Activated CD4-positive, alpha-beta T cell treated with anti-CD3 and anti-CD28 coated beads for 1 hour (primary cell): ENCODE results near the gene IL17REL.
"Not testable (repeated sequence)": the region's sequence is repeated elsewhere in the genome, so short reads cannot be mapped to it uniquely, and the experiment has no call there.

ENCODE experiments used
- DNase-seq: peaks from one replicate; pipeline ENCODE4 v3.0.0-alpha.2; 2020

Gene IL17REL

DNA sequence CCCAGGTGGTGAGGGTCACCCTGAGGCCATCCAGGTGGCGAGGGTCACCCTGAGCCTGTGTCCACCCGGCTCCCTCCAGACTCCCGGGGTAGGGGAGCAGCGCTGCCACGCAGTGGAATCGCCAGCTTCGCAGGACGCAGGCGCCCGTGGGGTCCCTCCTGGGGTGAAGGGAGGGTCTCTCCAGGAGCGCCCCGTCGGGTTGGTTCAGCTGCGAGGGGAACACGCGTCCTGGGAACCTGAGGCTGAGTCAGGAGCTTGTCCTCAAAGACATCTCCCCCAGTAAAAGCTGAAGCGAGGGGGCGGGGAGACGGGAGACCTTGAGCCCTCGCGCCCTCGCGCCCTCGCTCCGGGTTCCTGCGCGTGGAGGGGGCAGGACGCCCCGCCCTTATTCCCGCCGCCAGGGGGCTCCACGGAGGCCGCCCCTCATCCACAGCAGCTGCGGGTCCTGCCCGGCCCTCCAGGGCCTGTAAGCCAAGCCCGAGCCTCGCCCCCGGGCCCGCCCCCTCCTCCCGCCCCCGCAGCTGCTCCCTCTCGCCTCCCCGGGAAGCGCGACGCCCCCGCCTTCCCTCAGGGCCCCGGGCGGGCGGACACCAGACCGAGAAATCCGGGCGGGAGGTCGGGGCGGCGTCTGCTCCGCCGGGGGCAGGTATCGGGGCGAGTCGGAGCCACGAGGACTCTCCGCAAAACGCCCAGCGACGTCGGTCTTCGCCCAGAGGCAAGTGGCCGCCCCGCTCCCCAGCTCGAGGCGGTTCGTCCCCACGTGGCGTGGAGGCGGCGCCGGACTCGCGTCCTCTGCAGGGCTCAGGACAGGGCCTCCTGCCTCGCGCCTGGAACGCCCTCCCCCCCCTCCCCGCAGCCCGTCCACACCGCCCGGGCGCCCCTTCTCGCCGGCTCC is 29.2 kb downstream of the IL17REL start:
- peak; percentile 45 for DNase-seq

DNA sequence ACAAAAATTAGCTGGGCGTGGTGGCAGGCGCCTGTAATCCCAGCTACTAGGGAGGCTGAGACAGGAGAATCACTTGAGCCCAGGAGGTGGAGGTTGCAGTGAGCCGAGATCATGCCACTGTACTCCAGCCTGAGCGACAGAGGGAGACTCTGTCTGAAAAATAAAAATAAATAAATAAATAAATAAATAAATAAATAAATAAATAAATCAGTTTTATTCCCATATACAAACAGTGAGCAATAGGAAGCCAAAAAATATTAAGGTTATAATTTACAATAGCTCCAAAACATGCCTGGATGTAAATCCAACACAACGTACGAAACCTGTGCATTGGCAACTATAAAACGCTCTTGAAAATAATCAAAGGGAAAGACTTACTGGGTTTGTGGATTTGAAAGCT is 30.8 kb downstream of the IL17REL start:
- not testable (repeated sequence) for DNase-seq

DNA sequence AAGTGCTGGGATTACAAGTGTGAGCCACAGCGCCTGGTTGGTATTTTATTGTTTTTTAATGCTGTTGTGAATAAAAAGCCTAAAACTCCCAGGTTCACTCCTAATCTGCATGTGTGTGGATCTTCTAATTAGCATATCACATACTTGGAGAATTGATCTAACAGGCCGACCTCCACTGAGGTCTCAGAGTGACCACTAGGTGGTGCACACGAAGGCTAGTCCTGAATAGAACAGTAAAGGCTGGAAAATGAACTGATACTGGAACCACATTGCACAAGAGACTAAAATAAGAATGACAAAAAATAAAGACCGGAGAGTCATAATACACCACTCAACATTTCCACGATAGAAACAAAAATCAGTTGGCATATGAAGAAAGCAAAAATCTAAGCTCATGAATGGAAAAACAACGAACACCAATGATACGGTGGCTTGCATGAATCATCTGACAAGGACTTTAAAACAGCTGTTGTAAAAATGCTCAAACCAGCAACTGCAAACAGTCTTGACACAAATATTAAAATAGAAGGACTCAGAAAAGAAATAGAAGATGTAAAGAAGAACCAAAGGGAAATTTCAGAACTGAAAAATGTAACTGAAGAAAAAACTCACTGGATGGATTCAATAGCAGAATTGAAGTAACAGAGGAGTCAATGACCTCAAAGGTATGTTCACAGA is 32.8 kb downstream of the IL17REL start:
- no peak for DNase-seq

DNA sequence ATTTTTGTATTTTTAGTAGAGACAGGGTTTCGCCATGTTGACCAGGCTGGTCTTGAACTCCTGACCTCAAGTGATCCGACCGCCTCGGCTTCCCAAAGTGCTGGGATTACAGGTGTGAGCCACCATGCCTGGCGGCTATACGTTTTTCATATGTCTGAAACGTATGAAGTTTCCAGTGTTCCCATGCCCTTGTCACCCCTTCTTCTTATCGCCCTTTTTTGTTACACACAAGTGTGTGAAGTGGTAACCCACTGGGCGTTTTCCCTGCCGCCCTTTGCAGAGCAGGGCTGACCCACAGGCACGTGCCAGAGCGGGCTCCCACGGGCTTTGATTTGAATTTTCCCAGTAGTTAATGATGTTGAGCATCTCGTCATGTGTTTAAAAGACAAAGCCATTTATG is 35.0 kb downstream of the IL17REL start:
- peak; percentile 1 for DNase-seq

DNA sequence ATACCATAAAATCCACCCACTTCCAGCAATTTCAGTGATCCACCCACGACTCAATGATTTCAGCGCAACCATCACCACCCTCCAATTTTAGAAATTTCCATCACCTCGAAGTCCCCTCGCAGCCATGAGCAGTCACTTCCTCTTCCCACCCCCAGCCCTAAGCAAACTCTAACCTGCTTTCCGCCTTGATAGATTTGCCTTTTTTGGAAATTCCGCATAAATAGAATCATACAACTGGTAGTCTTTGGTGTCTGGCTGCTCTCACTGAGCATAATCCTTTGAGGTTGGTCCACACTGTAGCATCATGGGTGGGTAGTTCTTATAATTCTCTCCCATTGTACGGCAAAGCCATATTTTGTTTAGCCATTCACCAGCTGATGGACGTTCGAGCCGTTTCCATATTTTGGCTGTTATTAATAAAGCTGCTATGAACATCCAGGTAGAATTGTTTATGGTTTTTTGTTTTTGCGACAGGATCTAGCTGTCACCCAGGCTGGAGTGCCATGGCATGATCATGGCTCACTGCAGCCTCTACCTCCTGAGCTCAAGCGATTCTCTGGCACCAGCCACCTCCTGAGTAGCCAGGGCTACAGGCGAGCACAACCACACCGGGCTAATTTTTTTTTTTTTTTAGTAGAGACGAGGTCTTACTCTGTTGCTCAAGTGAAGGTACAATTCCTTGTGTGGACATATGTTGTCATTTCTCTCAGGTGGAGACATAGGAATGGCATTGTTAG is 36.0 kb downstream of the IL17REL start:
- peak; percentile 46 for DNase-seq

DNA sequence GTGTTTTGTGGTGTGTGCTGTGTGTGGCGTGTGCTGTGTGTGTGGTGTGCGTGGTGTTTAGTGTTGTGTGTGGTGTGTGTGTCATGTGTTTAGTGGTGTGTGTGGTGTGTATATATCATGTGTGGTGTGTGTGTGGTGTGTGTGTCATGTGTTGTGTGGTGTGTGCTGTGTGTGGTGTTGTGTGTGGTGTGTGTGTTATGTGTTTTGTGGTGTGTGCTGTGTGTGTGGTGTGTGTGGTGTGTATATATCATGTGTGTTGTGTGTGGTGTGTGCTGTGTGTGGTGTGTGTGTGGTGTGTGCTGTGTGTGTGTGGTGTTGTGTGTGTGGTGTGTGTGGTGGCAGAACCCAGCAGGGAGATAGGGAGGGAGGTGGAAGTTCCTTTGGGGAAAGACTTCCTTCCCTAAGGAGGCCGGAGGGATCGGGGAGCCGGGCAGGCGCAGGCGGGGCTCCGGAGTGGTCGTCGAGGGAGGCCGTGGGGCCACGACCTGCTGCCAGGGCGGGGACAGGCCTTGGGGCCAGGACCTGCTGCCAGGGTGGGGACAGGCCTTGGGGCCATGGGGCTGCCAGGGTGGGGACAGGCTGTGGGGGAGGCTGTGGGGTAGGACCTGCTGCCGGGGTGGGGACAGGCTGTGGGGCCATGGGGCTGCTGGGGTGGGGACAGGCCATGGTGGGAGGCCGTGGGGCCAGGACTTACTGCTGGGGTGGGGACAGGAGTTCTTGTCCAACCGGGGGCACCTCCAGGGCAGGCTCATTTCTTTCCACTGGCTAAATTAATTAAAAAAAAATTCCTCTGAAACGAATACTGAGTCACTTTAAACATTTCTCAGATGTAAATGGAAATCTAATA is 36.8 kb downstream of the IL17REL start:
- peak; percentile 31 for DNase-seq

DNA sequence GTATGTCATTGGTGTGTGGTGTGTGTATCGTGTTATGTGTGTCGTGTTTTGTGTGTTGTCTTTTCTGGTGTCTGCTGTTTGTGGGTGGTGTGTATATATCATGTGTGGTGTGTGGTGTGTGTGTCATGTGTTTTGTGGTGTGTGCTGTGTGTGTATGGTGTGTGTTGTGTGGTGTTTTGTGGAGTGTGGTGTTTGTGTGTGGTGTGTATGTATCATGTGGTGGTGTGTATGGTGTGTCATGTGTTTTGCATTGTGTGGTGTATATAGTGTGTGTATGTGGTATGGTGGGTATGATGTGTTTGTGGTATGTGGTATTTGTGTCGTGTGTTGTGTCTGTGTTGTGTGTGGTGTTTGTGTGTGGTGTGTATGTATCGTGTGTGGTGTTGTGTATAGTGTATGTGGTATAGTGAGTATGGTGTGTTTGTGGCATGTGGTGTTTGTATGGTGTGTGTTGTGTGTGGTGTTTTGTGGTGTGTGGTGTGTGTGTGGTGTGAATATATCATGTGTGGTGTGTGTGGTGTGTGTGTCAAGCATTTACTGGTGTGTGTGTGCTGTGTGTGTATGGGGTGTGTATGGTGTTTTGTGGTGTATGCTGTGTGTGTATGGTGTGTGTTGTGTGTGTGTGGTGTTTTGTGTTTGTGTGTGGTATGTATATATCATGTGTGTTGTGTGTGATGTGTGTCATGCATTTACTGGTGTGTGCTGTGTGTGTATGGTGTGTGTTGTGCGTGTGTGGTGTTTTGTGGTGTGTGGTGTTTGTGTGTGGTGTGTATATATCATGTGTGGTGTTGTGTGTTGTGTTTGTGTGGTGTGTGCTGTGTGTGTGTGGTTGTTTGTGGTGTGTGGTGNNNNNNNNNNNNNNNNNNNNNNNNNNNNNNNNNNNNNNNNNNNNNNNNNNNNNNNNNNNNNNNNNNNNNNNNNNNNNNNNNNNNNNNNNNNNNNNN is 39.3 kb downstream of the IL17REL start:
- peak; percentile 2 for DNase-seq

DNA sequence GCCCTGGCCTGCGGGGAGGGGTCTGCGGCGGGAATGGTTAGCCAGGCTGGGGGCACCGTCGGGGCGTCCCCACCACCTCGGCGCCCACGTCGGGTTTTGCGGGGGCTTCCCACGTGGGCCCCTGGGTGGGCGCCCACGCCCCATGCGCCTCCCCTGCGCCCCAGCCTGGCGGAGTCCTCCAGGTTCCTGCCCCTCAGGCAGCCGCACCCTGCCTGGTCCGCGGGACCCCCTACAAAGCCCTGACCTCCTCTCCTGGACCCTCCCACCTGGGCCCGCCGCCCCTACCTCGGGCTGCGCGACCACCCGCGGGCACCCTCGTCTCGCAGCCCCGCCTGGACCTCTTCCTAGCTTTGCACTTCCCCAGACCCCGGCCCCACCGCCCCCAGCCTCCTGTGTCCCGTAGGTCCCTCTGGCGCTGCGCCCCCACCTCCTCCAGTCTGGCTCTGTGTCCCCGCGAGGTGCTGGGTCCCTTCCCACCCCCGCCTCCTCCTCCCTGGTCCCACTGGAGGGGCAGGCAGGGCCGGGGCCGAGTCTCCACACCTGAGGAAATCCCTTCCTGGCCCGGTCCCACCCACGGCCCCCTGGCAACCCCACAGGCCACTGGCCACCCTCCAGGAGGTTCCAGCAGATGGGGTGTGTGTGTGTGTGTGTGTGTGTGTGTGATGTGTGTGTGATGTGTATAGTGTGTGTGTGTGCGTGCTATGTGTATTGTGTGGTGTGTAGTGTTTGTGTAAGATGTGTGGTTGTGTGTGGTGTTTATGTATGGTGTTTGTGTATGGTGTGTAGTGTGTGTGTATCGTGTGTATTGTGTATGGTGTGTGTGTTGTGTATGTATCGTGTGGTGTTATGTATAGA is 40.2 kb downstream of the IL17REL start:
- DNase-seq, result peak; percentile 10

DNA sequence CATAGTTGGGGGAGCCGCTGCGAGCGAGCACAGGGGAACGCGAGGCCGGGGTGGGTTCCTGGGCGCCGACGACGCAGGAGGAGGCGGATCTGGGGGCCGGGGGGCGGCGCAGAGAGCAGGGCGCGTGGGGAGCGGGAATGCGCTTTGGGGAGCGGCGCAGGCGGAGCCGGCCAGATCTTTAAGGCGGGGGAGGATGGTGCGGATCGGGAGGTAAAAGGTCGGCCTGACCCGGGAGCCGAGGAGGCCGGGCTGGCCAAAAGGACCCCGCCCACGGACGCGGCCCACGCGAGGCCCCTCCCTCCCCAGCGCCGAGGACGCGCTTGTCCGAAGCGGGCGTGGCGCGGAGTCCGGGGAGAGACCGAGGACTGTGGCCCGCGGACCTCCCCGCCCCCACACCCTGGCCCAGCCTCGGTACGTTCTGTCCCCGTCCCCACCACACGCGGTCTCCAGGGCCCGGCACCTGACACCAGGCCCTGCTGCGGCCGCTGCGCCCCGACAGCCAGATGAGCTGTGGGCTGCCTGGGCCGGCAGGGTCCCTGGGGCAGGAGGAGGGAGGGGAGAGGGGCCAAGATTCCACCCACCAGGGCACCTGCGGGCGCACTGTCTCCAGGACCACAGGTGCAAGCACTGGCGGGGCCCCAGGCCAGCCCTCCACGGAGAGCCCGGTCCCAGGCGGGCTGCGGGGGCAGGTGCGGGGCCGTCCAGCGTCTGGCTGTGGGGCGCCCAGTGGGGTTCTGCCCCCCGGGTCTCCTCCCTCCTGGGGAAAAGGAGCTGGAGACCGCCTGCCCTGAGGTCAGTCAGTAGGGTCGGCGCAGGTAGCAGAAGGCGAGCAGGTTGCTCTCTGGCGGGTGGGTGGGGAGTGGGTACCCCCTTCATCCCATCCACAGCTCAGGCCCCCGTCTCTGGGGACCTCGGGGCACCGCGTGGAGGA is 41.1 kb downstream of the IL17REL start:
- no peak for DNase-seq

DNA sequence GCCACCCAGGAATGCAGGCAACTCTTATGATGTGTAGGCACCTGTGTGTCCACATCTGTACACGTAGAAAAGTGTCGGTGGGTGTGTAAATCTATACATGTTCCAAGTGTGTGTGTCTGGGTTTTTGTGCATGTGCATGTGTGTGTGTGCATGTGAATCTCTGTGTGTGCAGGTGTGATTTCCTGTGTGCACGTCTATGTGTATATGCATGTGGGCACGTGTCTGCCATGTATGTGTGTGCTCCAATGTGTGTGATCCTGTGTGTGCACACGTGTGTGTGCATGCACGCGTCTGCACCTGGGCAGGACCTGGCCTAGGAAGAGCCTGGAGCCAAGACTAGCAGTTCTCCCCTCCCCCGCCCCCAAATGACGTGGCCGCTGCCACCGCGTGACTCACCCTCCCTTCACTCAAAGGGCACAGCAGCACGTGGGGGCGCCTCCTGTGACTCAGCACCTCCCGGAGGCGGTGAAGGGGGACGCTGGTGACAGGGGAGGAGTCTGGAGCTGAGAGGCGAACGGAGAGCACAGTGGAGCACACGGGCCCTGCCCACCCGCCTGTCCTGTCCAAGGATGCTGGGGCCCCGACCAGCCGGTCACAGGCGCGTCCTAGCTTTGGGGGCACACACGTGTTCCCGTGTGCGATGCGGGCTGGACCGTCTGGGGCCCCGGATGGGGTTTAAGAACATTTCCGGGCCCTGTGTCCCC is 41.9 kb downstream of the IL17REL start:
- DNase-seq, result peak; percentile 94

DNA sequence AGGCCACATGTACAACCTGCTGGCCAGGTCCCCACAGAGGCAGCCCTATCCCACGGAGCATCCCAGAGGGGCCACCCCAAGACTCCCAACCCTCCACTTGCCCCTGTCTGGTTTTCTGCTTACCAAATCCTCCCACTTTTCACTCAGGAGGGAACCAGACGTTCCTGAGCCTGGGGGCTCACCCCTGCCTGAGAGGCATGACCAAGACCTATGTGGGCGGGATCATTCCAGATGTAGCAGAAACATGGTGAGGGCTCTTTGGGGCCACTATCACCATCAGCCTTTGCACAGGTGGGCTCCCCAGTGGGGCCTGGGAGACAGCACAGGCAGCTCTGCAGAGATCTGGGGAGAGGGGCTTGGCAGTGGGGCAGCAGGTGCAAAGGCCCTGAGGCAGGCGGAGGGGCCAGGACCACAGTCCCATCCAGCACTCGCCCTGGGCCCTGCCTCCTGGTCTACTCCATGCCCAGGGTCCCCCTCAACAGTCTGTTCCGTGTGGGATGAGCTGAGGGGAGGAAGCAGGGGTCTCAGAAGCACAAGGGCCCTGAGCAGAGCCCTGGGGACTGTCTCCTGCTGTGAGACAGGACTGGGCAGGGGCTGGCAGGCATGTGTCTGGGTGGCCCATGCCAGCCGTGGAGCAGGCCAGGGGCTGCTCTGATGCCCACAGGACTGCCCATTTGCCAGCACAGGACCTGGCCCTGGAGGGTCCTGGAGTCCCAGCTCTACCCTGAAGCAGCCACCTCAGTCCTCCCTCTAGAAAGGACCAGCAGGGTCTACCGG is 42.6 kb downstream of the IL17REL start:
- DNase-seq, result no peak

DNA sequence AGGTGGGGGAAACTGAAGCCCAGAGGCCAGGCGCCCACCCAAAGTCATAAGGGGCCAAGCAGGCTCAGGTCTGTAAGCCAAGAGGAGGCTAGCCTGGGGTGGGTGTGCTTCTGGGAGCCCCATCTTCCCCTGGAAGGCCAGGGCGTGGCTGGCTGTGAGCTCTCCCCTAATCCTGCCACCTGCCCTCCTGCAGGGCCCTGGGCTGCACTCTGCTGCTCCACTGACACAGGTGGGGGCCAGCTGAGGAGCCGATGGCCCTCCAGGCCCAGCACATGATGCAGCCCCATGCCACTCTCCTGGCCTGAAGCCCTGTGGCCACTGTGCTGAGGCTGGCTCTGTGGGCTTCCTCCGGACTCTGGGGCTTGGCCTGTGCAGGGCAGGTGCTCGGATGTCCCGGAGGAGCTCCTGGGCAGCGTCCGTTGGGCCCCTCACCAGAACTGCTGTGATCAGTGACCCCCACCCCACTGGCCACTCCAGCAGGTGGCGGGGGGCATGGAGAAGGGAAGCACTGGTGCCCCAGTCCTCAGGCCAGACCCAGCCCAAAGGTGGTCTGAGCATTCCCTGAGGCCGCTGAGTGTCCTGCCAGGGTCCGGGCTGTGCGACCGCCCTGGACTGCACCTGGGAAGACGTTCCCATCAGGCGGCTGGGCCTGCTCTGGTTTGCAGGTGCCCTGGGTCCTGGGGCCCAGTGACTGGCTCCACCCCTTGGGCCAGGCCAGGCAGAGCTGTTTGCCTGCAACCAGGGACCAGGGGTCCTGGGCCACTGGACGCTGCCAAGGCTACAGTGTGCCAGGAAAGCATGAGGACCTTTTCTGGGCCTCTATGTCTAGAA is 43.5 kb downstream of the IL17REL start:
- DNase-seq, result no peak

DNA sequence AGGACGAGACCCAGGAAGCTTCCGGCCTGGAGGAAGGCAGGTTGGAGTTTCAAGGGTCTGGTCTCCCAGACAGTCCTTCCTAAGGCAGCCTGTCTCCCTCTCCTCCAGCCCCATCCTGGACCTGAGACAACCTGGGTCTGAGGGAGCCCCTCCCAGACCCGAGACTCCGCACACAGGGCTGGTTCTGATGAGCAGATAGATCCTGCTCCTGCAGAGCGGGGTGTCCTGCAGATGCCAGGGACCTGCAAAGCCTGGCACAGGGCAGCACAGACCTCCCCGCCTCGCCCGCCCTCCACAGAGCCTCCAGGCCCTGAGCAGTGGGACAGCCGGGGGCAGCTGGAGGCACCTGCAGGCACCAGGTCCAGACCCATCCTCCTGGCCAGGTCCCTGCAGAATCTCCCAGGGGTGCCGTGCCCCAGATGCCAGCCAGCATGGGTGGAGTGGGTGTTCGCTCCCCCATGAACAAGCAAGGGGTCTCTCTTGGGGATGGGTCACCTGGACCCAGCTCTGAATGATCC is 44.2 kb downstream of the IL17REL start:
- no peak for DNase-seq

DNA sequence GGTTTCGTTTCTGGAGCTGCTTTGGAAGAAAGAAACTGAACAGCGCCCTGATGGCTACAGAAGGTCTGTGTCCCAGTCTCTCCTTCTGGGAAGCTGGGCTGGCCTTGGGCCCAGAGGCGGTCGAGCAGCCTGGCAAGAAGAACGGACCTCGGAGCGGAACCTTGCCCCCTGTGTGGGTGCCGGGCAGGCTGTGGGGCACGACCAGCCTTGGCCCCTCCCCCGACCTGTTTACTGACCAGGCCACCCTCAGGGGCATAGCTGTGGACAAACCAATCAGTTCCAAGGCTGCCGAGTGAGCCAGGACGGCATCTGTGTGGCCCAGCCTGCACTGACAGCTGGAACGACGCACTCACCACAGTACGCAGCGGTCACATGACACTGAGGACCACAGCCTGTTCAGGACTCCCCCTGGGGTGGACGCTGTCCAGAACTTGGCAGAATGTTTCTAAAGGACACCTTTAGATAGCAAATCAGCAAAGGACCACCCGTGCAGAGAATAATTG is 44.8 kb downstream of the IL17REL start:
- no peak for DNase-seq

DNA sequence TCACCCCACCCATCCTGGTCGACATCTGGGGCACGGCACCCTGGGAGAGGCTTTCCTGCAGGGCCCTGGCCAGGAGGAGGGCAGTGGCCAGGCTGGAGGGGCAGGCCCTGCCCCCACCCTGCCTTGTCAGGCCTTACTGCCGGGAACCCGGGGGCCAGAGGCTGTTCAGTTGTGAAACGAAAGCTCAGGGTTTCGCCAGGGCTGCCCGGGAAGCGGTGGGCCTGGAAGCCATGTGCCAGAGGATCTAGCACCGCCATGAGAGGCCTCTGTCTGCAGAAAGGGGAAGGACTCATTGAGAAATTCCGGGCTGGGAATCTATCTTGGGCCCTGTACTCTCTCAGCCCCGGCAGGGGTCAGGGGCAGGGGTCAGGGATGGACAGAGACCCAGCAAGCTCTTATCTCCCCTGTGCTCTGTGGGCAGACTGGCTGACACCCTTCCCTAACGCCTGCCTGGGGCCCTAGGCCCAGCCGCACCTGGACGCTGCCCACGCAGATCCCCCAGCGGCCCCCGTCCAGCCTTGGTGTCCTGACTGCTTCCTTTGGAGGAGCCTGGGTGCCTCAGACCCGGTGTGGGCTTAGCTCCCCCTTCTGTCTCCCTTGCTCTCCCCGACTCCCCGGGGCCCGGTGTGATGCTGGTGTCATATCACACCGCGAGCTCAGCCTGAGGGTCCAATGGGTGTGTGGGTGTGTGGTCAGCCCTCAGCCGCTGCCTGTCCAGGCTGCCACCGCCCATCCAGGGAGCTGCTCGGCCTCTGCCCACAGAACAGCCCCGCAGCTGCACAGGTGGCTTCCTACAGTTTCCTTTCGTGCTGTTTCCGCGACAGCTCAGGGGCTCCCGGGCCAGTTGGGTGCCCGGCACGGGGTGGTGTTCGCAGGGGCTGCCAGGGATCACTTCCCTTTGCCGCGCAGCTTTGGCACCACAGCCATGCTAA is 45.5 kb downstream of the IL17REL start:
- DNase-seq, result peak; percentile 24
